ENCODE measurements around the gene SUMO2. TPM values are rescaled to one million over a fixed set of nuclear protein-coding genes. Genes with fewer than 3 reads are reported as not detected.
"Not testable (repeated sequence)": the region's sequence is repeated elsewhere in the genome, so short reads cannot be mapped to it uniquely, and the experiment has no call there.

SUMO2 gene
- total and polyA plus RNA-seq, 8 donors, result 10.7 to 141 (median 62.7) TPM

- Histone ChIP-seq H3K36me3 (peaks cover 43 to 100% (median 96%) of the 10 kb centered on the region in 4 donors), H3K27ac (no peak overlapping the region), H3K4me1 (no peaks in the 10 kb centered on the region), H3K4me3 (no peak overlapping the region), H3K9me3 (no peaks in the 10 kb centered on the region), H3K27me3 (no peaks in the 10 kb centered on the region)
- DNase-seq, result no peak
- intact Hi-C loops (cut with DNase I; ENCODE audit: low total_unique reads), result no loop called here
- TF ChIP-seq POLR2A (IDR thresholded peaks at IDR 0.05), result no peak
- no peak for TF ChIP-seq CTCF (IDR thresholded peaks at IDR 0.05)
- WGBS, 5 donors, result 88 to 96% (median 94%) methylated on average over 6 of the region's 6 CpGs
These were observed 35.4 kb upstream of the SUMO2 start for GRCh38 chr17:75218131-75218530.

DNA sequence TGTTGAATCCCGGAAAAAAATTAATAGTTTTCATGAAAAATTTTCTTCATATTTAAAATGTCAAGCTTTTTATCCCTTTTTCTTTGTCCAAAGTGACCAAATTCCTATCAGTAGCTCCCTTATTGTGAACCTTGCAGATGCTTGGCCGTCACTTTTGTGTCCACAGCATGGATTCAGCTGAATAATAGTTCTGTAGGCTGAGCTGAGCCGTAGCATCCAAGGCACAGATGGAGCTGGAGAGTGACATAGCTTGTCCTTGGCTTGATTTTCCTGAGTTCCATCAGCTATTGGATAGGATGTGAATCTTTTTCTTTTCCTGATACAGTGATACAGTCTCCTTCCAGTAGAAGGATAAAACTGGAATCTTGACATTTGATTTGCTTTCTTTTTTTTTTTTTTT is 26.3 kb upstream of the SUMO2 start:
- Histone ChIP-seq H3K36me3 (peaks cover 37 to 58% (median 54%) of the 10 kb centered on the region in 4 donors), H3K9me3 (no peaks in the 10 kb centered on the region), H3K27ac (no peak overlapping the region), H3K4me3 (no peak overlapping the region), H3K4me1 (peaks cover 14 to 33% (median 32%) of the 10 kb centered on the region in 4 donors), H3K27me3 (no peaks in the 10 kb centered on the region)
- intact Hi-C loops (cut with DNase I; ENCODE audit: low total_unique reads), result loop anchor here (2.0 kb wide), 1 partner anchor 30 kb away; no protein-coding TSS in a partner anchor
- DNase-seq, result no peak
- WGBS, 5 donors, result 75 to 85% (median 82%) methylated on average over 3 of the region's 3 CpGs
- TF ChIP-seq CTCF (IDR thresholded peaks at IDR 0.05) (no peak), POLR2A (IDR thresholded peaks at IDR 0.05) (no peak), POLR2AphosphoS5 (IDR thresholded peaks at IDR 0.05) (no peak), EP300 (IDR thresholded peaks at IDR 0.05) (no peak)

DNA sequence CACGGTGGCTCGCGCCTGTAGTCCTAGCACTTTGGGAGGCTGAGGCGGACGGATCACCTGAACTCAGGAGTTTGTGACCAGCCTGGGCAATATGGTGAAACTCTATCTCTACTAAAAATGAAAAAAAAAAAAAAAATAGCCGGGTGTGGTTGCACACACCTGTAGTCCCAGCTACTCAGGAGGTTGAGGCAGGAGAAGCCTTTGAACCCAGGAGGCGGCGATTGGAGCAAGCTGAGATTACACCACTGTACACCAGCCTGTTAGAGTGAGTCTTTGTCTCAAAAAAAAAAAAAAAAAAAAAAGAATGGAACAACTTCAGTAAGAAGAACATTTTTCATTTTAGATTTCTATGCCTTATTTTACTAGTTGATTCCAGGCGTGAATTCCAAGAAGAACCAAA is 25.4 kb upstream of the SUMO2 start:
- H3K4me3 ChIP-seq, result no peak overlapping the region
- no peak overlapping the region for H3K27ac ChIP-seq
- H3K36me3 ChIP-seq, result peaks cover 30 to 49% (median 45%) of the 10 kb centered on the region in 4 donors
- WGBS, 5 donors, result 79 to 85% (median 82%) methylated on average over 9 of the region's 9 CpGs
- TF ChIP-seq EP300 (IDR thresholded peaks at IDR 0.05) (no peak), POLR2A (IDR thresholded peaks at IDR 0.05) (no peak), CTCF (IDR thresholded peaks at IDR 0.05) (no peak), POLR2AphosphoS5 (IDR thresholded peaks at IDR 0.05) (no peak)
- H3K27me3 ChIP-seq, result no peaks in the 10 kb centered on the region
- H3K9me3 ChIP-seq, result no peaks in the 10 kb centered on the region
- no peak for DNase-seq
- intact Hi-C loops (cut with DNase I; ENCODE audit: low total_unique reads), result loop anchor here (2.0 kb wide), 1 partner anchor 29 kb away; no protein-coding TSS in a partner anchor
- peaks cover 14 to 33% (median 32%) of the 10 kb centered on the region in 4 donors for H3K4me1 ChIP-seq

DNA sequence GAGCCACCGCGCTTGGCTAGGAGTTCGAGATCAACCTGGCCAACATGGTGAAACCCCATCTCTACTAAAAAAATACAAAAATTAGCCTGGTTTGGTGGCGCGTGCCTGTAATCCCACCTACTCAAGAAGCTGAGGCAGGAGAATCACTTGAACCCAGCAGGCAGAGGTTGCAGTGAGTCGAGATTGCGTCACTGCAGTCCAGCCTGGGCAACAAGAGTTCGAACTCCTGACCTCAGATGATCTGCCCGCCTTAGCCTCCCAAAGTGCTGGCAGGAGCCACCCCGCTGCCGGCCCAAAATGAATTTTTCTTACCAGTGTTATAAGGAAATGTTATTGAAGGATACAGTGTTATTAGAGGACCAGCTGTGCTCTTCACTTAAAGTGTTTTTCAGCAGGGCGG is 25.0 kb upstream of the SUMO2 start:
- Histone ChIP-seq H3K36me3 (peaks cover 26 to 45% (median 41%) of the 10 kb centered on the region in 4 donors), H3K4me3 (no peak overlapping the region), H3K27ac (no peak overlapping the region), H3K27me3 (no peaks in the 10 kb centered on the region), H3K4me1 (peaks cover 14 to 33% (median 32%) of the 10 kb centered on the region in 4 donors), H3K9me3 (no peaks in the 10 kb centered on the region)
- TF ChIP-seq POLR2A (IDR thresholded peaks at IDR 0.05), result no peak
- no peak for TF ChIP-seq CTCF (IDR thresholded peaks at IDR 0.05)
- intact Hi-C loops (cut with DNase I; ENCODE audit: low total_unique reads), result loop anchor here (2.0 kb wide), 1 partner anchor 29 kb away; no protein-coding TSS in a partner anchor
- DNase-seq, result no peak
- 82 to 88% (median 85%) methylated on average over 12 of the region's 12 CpGs for WGBS, 5 donors

DNA sequence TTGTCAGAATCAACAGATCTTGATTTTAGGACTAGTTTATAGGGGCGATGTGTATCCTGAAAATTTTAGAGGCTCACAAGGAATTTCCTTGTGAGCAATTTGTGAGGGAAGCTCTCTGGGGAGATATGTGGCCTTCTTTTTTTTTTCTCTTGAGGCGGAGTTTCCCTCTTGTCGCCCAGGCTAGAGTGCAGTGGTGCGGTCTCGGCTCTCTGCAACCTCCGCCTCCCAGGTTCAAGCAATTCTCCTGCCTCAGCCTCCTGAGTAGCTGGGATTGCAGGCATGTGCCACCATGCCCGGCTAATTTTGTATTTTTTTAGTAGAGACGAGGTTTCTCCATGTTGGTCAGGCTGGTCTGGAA is 24.3 kb upstream of the SUMO2 start:
- Histone ChIP-seq H3K36me3 (peaks cover 21 to 37% (median 34%) of the 10 kb centered on the region in 4 donors), H3K4me3 (peak overlapping the region in 3 of 4 donors; percentile 87 to 96 (median 88)), H3K4me1 (peaks cover 14 to 33% (median 32%) of the 10 kb centered on the region in 4 donors)
- H3K9me3 ChIP-seq; DNase-seq; H3K27ac ChIP-seq; intact Hi-C loops (cut with DNase I; ENCODE audit: low total_unique reads); H3K27me3 ChIP-seq: not testable (repeated sequence)
- 81 to 87% (median 84%) methylated on average over 7 to 8 of the region's 8 CpGs for WGBS, 5 donors

Measured in stomach (tissue), 9 donors.